ENCODE data around the gene CAT.

- no peak for TF ChIP-seq CTCF (IDR thresholded peaks at IDR 0.05)
- TF ChIP-seq POLR2A (IDR thresholded peaks at IDR 0.05) = no peak
Observed at GRCh38 chr11:34406413-34406812, 32.3 kb upstream of the CAT start.

Measured in thyroid gland (tissue), 4 donors.